ACHN (cell line): ENCODE results near the gene MVB12A.

Source experiments
- DNase-seq: peaks from one replicate; pipeline ENCODE4 v3.0.0-alpha.2; 2015
- in situ Hi-C: cut with HindIII; loops from 2 replicates; pipeline ENCODE4 v1.10.0; 2017; ENCODE audit warnings: low sequenced_read_pairs, low pct_ligation_motif_present, low pct_unique_long_range_greater_than_20kb

Gene MVB12A

DNA sequence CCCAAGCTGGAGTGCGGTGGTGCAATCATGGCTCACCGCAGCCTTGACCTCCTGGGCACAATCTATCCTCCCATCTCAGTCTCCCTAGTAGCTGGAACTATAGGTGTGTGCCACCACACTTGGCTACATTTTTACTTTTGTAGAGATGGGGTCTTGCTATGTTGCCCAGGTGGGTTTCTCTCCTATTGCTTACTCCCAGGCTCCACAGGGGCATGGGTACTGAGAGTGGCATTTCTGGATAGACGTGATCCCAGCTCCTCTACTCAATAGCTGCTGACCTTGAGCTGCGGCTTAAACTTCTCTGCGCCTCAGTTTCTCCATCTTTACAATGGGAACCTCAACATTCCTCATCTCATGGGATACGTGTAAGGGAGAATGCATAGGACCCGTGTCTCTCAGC is 11.6 kb downstream of the MVB12A start:
- no peak for DNase-seq
- in situ Hi-C loops = no loop called here

DNA sequence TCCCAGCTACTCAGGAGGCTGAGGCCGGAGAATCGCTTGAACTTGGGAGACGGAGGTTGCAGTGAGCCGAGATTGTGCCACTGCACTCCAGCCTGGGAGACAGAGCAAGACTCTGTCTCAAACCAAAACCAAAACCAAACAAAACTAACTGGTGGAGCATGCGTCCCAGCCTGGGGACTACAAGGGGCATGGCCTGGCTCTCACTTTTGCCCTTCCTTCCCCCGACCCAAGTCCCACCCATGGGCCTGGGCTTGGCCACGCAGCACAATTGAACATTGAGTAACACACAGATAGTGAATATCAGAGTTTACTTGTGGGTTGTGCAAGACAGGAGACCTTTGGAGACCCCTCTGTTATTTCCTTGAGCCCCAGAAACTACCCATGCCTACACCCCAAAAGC is 15.4 kb downstream of the MVB12A start:
- DNase-seq = no peak
- in situ Hi-C loops = no loop called here

GRCh38 chr19:17436094-17436873 is 16.4 kb downstream of the MVB12A start:
- DNase-seq = no peak
- in situ Hi-C loops = no loop called here

GRCh38 chr19:17436874-17437267 is 17.0 kb downstream of the MVB12A start:
- in situ Hi-C loops = no loop called here
- DNase-seq = no peak

DNA sequence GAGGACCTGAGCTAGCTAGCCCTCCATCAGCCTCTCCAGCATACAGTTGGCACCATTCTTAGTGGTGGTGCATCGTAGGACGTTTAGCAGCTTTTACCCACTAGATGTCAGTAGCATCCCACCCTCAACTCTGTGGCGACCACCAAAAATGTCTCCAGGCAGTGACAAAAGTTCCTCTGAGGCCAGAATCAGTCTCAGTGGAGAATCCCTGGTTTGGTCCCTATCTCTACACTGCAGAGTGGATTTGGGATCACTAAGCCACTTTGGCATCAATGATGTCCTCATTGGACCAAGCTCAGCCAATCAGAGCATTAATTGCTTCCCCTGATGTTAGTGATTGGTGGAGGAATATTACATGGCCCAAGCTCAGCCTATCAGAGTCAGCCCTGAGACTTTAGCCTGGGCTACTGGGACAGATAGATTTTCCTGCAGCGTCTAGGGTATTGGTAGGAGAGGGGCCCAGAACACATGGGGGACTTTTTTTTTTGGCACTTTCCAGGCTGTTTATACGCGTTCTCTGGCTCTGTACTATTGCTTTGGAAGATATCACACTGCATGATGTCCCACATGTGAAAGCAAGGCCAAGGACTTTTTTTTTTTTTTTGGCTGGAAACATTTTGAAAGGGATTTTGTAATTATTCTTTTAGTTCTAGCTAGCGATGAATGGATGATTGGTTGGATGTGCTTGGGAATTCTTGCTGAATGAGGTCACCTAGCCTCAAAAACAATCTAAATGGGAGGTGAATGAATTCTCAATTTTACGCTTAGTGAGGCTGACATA is 21.6 kb downstream of the MVB12A start:
- peak; percentile 23 for DNase-seq

DNA sequence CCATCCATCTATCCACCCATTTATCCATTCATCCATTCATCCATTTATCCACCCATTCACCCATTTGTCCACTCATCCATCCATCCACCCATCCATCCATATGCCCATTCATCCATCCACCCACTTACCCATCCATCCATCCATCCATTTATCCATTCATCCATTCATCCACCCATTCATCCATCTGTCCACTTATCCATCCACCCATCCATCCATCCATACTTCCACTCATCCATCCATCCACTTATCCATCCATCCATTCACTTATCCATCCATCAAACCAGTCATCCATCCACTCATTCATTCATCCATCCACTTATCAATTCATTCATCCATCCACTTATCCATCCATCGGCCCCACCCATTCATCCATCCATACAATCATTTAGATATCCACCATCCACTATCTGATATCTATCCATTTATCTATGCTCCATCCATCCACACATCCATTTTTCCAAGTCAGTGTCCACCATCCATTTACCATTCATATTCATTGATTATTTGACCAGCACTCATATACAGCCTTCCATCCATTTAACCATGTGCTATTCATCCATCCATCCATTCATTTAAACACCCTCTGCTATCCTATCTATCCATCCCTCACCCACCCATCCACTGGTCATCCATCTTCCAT is 25.8 kb downstream of the MVB12A start:
- in situ Hi-C loops = no loop called here
- DNase-seq = no peak

More for the DNA sequence above, 21.6 kb downstream of the MVB12A start:
- in situ Hi-C loops = no loop called here

DNA sequence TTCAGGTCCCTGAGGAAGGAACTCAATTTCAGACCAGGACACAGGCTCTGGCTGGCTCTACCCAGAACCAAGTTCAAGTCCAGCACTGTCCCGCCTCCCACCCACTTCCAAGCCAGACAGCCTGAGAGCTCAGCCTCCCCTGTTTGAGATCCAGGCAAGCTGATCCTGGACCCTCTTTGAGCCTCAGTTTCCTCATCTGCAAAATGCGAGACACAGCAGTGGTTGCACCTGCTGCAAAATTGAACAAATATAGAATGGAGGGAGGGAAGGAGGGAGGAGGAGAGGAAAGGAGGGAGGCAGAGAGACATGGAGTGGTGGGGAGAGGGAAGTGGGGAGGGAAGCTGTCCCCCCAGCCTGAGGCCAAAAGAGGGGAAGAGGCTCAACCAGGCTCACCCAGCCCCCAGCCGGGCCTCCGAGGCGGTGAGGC is 27.9 kb downstream of the MVB12A start:
- in situ Hi-C loops = no loop called here
- DNase-seq = no peak

GRCh38 chr19:17448131-17448967 is 28.5 kb downstream of the MVB12A start, which contains the start of gene TMEM221:
Gene TMEM221, minus strand, starts transcription at chr19:17448668. Its CDS starts 206 bp downstream, at chr19:17448462.
- DNase-seq = peak; percentile 43
- in situ Hi-C loops = no loop called here

DNA sequence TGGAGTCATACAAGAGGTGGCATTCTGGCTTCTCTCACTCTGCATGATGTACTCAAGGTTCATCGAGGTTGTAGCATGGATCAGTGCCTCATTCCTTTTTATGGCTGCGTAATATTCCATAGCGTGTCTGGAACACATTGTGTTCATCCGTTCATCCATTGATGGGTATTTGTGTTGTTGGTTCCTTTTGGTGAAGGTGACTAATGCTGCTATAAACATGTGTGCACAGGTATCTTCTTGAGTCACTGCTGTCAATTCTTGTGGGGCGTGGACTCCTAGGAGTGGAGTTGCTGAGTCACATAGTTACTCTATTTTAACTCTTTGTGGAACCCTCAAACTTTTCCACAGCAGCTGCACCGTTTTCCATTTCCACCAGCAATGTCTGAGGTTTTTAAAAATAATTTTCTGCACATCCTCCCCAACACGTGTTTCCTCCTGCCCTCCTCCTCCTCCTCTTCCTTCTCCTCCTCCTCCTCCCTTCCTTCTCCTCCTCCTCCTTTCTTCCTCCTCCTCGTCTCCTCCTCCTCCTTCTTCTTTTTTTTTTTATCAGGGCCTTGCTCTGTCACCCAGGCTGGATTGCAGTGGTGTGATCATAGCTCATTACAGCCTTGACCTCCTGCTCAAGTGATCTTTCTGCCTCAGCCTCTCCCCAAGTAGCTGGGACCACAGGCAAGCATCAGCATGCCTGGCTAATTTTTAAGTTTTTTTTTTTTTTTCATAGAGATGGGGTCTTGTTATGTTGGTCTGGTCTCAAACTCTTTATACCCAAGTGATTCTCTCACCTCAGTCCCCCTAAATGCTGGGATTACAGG is 30.6 kb downstream of the MVB12A start:
- in situ Hi-C loops = no loop called here
- no peak for DNase-seq

DNA sequence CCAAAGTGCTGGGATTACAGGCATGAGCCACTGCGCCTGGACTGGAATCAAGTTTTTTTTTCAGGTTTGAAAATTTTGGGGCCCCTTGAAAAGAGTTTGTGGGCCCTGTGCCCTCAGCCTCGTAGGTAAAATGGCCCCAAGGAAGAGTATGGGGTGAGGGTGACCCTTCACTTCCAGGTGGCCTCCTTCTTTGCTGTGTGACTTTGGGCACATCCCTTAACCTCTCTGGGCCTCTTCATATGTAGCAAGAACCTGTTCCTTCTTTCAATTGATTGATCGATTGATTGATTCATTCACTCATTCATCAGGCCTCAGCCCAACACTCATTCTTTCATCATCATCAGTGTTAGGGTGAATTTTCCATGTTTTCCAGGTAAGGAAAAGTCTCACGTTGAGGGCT is 32.0 kb downstream of the MVB12A start:
- no peak for DNase-seq
- in situ Hi-C loops = no loop called here

DNA sequence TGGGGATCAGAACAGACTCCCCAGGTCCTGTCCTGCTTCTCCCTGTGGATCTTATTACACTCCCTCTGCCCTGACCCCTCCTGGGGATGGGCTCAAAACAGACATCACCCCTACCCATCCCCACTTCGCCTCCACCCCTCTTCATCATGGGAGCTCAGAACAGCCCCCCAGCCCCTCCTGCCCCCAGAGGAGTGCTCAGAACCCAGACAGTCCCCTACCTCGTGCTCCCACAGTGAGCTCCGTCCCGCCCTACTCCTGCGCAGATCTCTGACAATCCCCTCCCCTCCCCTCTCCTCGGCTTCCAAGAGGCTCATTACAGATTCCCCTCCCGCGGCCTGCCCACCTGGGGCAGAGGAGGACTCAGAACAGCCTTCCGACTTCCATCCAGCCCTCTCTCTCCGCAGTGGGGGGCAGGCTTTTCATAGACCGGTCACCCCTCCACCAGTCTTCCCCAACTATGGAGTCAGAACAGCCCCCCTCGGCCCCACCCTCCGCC is 34.8 kb downstream of the MVB12A start:
- in situ Hi-C loops = no loop called here
- DNase-seq = no peak

- in situ Hi-C loops = no loop called here
- DNase-seq = no peak
Observed at GRCh38 chr19:17455308-17456123, 35.7 kb downstream of the MVB12A start.

GRCh38 chr19:17456127-17456526 is 36.3 kb downstream of the MVB12A start:
- DNase-seq = no peak
- in situ Hi-C loops = no loop called here

DNA sequence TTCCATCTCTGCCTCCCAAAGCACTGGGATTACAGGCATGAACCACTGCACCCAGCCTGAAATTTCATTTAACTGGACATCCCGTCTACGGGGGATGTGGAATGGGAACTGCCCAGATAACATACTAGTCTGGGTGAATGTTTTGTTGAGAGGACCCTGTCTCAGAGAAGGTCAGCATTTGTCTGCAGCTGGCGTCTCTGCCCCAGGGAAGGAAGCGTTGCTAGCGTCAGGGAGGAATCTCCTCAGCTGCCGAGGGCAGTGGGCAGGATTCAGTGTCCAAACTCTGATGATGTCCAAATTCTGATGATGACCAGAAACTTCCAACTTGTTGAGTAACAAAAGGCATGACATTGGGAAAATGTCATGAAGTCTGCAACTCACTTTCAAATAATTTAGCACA is 37.8 kb downstream of the MVB12A start:
- DNase-seq = no peak
- in situ Hi-C loops = no loop called here

DNA sequence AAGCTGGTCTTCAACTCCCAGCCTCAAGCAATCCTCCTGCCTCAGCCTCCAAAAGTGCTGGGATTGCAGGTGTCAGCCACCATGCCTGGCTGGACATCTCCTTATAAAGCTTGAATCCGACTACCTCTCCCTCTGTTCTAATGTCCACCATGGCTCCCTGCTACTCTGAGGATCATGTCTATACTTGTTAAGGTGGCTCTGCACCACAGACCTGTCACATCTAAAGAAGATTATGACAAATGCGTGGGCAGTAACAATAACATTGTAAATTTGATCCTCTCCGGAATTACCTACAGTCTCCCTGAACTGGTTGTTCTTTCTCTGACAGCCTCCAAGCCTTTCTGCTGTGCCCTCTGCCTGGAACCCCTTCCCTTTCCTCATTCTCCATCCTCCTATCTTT is 39.1 kb downstream of the MVB12A start:
- in situ Hi-C loops = no loop called here

DNA sequence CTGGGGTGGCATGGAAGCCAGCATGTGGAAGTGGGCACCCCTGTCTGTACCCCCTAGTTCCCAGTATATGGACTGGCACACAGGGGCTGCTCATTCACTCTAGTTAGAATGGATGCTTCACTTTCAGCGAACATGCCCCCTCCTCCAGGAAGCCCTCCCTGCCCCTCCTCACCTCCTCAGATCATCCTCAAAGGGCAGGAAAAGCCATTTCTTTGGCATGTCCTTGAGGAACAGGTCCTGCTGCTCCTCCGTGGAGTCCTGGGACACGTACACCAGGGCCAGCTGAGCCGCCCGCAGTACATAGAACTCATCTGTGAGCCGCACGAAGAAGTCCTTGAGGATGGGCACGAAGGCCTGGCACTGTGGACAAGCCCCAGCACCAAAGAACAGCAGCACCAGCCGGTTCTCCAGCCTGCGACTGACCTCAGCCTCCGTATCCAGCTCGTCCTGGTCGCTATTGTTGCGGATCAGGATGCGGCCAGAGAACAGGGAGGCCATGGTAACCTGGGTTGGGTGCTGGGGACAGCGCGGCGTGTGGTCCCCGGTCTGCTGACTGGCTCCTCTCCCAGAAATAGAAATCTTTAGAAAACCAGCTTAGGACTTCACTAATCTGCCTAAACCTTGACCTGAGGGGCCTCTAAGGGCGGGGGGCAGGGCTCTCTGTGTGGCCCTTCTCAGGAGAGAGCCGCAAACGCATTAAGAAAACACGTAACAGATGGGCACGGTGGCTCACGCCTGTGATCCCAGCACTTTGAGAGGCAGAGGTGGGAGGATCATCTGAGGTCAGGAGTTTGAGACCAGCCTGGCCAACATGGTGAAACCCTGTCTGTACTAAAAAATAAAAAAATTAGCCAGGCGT is 40.8 kb downstream of the MVB12A start, which contains the start of gene NXNL1:
Gene NXNL1 (minus strand): TSS at position 555 of the 859 bp plus-strand sequence. CDS start 57 bp downstream, at position 498.
- in situ Hi-C loops = no loop called here
- no peak for DNase-seq

More for the DNA sequence above, 39.1 kb downstream of the MVB12A start:
- DNase-seq = no peak
